Parathyroid adenoma (tissue), 2 donors: ENCODE measurements around the gene CFAP54.
"Not testable (repeated sequence)": the region's sequence is repeated elsewhere in the genome, so short reads cannot be mapped to it uniquely, and the experiment has no call there.

ENCODE experiments used
- H2AFZ ChIP-seq: fragments of 300-600 bp; sonication (generic); one replicate; pipeline ENCODE4 v1.7.0; 2017; ENCODE audit warnings: antibody characterized with exemption, mild to moderate bottlenecking
- H3K27ac ChIP-seq: fragments of 300-600 bp; sonication (generic); one replicate; pipeline ENCODE4 v1.7.0; 2017
- H3K27me3 ChIP-seq: fragments of 300-600 bp; sonication (generic); one replicate; pipeline ENCODE4 v1.7.0; 2017; ENCODE audit warnings: low read length; ENCODE audit not compliant: control insufficient read depth, insufficient read depth
- H3K36me3 ChIP-seq: fragments of 300-600 bp; sonication (generic); one replicate; pipeline ENCODE4 v1.7.0; 2017; ENCODE audit warnings: low read length; ENCODE audit not compliant: control insufficient read depth, insufficient read depth
- H3K4me1 ChIP-seq: fragments of 300-600 bp; sonication (generic); one replicate; pipeline ENCODE4 v1.7.0; 2017; ENCODE audit warnings: control low read depth
- H3K4me2 ChIP-seq: fragments of 300-600 bp; sonication (generic); one replicate; pipeline ENCODE4 v1.7.0; 2017; ENCODE audit warnings: low read length
- H3K4me3 ChIP-seq: fragments of 300-600 bp; sonication (generic); one replicate; pipeline ENCODE4 v1.7.0; 2017; ENCODE audit warnings: low read depth, low read length
- H3K79me2 ChIP-seq: fragments of 300-600 bp; sonication (generic); one replicate; pipeline ENCODE4 v1.7.0; 2017; ENCODE audit warnings: control low read depth
- H3K9ac ChIP-seq: fragments of 300-600 bp; sonication (generic); one replicate; pipeline ENCODE4 v1.7.0; 2017; ENCODE audit warnings: mild to moderate bottlenecking
- H3K9me3 ChIP-seq: fragments of 300-600 bp; sonication (generic); one replicate; pipeline ENCODE4 v1.7.0; 2017; ENCODE audit warnings: low read length; ENCODE audit not compliant: control insufficient read depth
- CTCF ChIP-seq: fragments of 300-600 bp; sonication (generic); IDR thresholded peaks from one replicate; pipeline ENCODE4 v1.7.0; 2017; ENCODE audit warnings: antibody characterized with exemption, mild to moderate bottlenecking
- donor health status: primary hyperparathyroidism.

The CFAP54 gene

GRCh38 chr12:96454396-96454795 is 35.0 kb upstream of the CFAP54 start:
- Histone ChIP-seq H3K4me1 (no peaks in the 10 kb centered on the region), H3K27me3 (no peaks in the 10 kb centered on the region), H3K4me3 (no peak overlapping the region), H3K27ac (no peak overlapping the region), H3K9me3 (no peaks in the 10 kb centered on the region), H3K79me2 (no peaks in the 10 kb centered on the region), H2AFZ (no peak overlapping the region), H3K4me2 (no peak overlapping the region), H3K36me3 (no peaks in the 10 kb centered on the region), H3K9ac (no peak overlapping the region)
- TF ChIP-seq CTCF: no peak

- TF ChIP-seq CTCF: no peak
- Histone ChIP-seq H3K27ac (no peak overlapping the region), H3K79me2 (no peaks in the 10 kb centered on the region), H3K9me3 (no peaks in the 10 kb centered on the region), H2AFZ (no peak overlapping the region), H3K27me3 (no peaks in the 10 kb centered on the region), H3K4me2 (no peak overlapping the region), H3K9ac (no peak overlapping the region), H3K36me3 (no peaks in the 10 kb centered on the region), H3K4me1 (no peaks in the 10 kb centered on the region), H3K4me3 (no peak overlapping the region)
Observed at GRCh38 chr12:96456265-96456974, 33.0 kb upstream of the CFAP54 start.

GRCh38 chr12:96457191-96457930 is 32.0 kb upstream of the CFAP54 start:
- no peaks in the 10 kb centered on the region for H3K4me1 ChIP-seq
- no peaks in the 10 kb centered on the region for H3K9me3 ChIP-seq
- H3K36me3 ChIP-seq: no peaks in the 10 kb centered on the region
- no peaks in the 10 kb centered on the region for H3K27me3 ChIP-seq
- no peak for TF ChIP-seq CTCF
- no peak overlapping the region for H3K4me3 ChIP-seq
- no peak overlapping the region for H3K4me2 ChIP-seq
- no peak overlapping the region for H2AFZ ChIP-seq
- H3K27ac ChIP-seq: no peak overlapping the region
- H3K9ac ChIP-seq: no peak overlapping the region
- H3K79me2 ChIP-seq: no peaks in the 10 kb centered on the region

GRCh38 chr12:96459281-96459680 is 30.1 kb upstream of the CFAP54 start:
- not testable (repeated sequence) for H3K9ac ChIP-seq, H3K27me3 ChIP-seq, H3K4me2 ChIP-seq, H3K4me3 ChIP-seq, H3K36me3 ChIP-seq, H3K4me1 ChIP-seq, H3K27ac ChIP-seq, H3K79me2 ChIP-seq, H3K9me3 ChIP-seq, H2AFZ ChIP-seq

- H3K36me3 ChIP-seq: no peaks in the 10 kb centered on the region
- no peaks in the 10 kb centered on the region for H3K4me1 ChIP-seq
- H3K27me3 ChIP-seq: no peaks in the 10 kb centered on the region
- no peaks in the 10 kb centered on the region for H3K9me3 ChIP-seq
- H3K9ac ChIP-seq: no peak overlapping the region
- H2AFZ ChIP-seq: no peak overlapping the region
- TF ChIP-seq CTCF: no peak
- no peak overlapping the region for H3K4me2 ChIP-seq
- no peak overlapping the region for H3K27ac ChIP-seq
- no peaks in the 10 kb centered on the region for H3K79me2 ChIP-seq
- H3K4me3 ChIP-seq: no peak overlapping the region
Observed at GRCh38 chr12:96462571-96463280, 26.7 kb upstream of the CFAP54 start.
